HEK293 (cell line): ENCODE data around the gene SYNJ2.

Source experiments
- CTCF ChIA-PET: fragments of 350-600 bp; formaldehyde crosslinking; extraction: SDS; loops from one replicate; lab custom pipeline; 2021; ENCODE audit warnings: antibody characterized with exemption; lab: Yijun Ruan, JAX
- POLR2A ChIA-PET: fragments of 300-600 bp; formaldehyde crosslinking; extraction: SDS; loops from one replicate; lab custom pipeline; 2020; ENCODE audit warnings: antibody characterized with exemption, inconsistent platforms; lab: Yijun Ruan, JAX
- H3K27ac ChIP-seq: fragments of 200-500 bp; sonication (Bioruptor generic); 2 replicates; pipeline ENCODE4 v1.5.1; 2014; ENCODE audit warnings: low read depth, low read length, control low read depth, inconsistent platforms; ENCODE audit errors: extremely low read depth
- H3K36me3 ChIP-seq, 2 experiments: fragments of 200-500 bp in 1 of 2; sonication (Bioruptor generic) in 1 of 2; 1 replicate in 1 of 2; 2 replicates in 1 of 2; pipeline ENCODE4 v1.5.1; 2014 to 2017; ENCODE audit warnings: inconsistent platforms in 2 of 2, low read length in 2 of 2; ENCODE audit not compliant: control insufficient read depth in 2 of 2, insufficient read depth in 1 of 2
- H3K4me1 ChIP-seq: fragments of 200-500 bp; sonication (Bioruptor generic); 2 replicates; pipeline ENCODE4 v1.5.1; 2014; ENCODE audit warnings: mild to moderate bottlenecking, low read length, inconsistent platforms; ENCODE audit not compliant: control insufficient read depth, insufficient read depth
- H3K4me3 ChIP-seq: 2 replicates; pipeline ENCODE4 v1.5.1; 2011; ENCODE audit warnings: low read depth, mild to moderate bottlenecking, control low read depth, low read length, moderate library complexity
- H3K9me3 ChIP-seq: fragments of 200-500 bp; sonication (Bioruptor generic); 2 replicates; pipeline ENCODE4 v1.5.1; 2014; ENCODE audit warnings: low read depth, low read length, inconsistent platforms; ENCODE audit not compliant: control insufficient read depth, insufficient read depth
- GLI4 ChIP-seq: fragments of 450-650 bp; formaldehyde crosslinking; IDR thresholded peaks from 2 replicates; pipeline ENCODE4 v1.5.1; 2016; ENCODE audit warnings: missing biosample characterization, missing genetic modification characterization
- IKZF3 ChIP-seq: fragments of 450-650 bp; IDR thresholded peaks from 2 replicates; pipeline ENCODE4 v1.5.0; 2018; ENCODE audit warnings: missing biosample characterization, mild to moderate bottlenecking, missing genetic modification characterization, moderate library complexity
- REST ChIP-seq: fragments of 450-650 bp; formaldehyde crosslinking; IDR thresholded peaks from 2 replicates; pipeline ENCODE4 v1.5.1; 2016; ENCODE audit warnings: missing biosample characterization, missing genetic modification characterization
- ZFHX2 ChIP-seq: fragments of 450-650 bp; formaldehyde crosslinking; conservative IDR thresholded peaks from 2 replicates; pipeline ENCODE4 v1.5.1; 2016; ENCODE audit warnings: missing biosample characterization, missing genetic modification characterization
- ZFP37 ChIP-seq: fragments of 450-650 bp; formaldehyde crosslinking; IDR thresholded peaks from 2 replicates; pipeline ENCODE4 v1.5.1; 2016; ENCODE audit warnings: missing biosample characterization, missing genetic modification characterization
- ZNF114 ChIP-seq: fragments of 450-650 bp; formaldehyde crosslinking; IDR thresholded peaks from 2 replicates; pipeline ENCODE4 v1.5.0; 2017; ENCODE audit warnings: missing biosample characterization, missing genetic modification characterization
- ZNF202 ChIP-seq: fragments of 450-650 bp; formaldehyde crosslinking; IDR thresholded peaks from 2 replicates; pipeline ENCODE4 v1.5.1; 2016; ENCODE audit warnings: missing biosample characterization, missing genetic modification characterization, borderline replicate concordance
- ZNF23 ChIP-seq: fragments of 450-650 bp; formaldehyde crosslinking; IDR thresholded peaks from 2 replicates; pipeline ENCODE4 v1.5.1; 2016; ENCODE audit warnings: missing biosample characterization, missing genetic modification characterization, borderline replicate concordance
- ZNF335 ChIP-seq: fragments of 450-650 bp; formaldehyde crosslinking; conservative IDR thresholded peaks from 2 replicates; pipeline ENCODE4 v1.5.1; 2016; ENCODE audit warnings: missing biosample characterization, missing genetic modification characterization
- ZNF350 ChIP-seq: fragments of 450-650 bp; formaldehyde crosslinking; IDR thresholded peaks from 2 replicates; pipeline ENCODE4 v1.5.0; 2017; ENCODE audit warnings: missing biosample characterization, mild to moderate bottlenecking, missing genetic modification characterization
- ZNF513 ChIP-seq: fragments of 450-650 bp; IDR thresholded peaks from 2 replicates; pipeline ENCODE4 v1.5.1; 2018; ENCODE audit warnings: missing biosample characterization, missing genetic modification characterization
- ZNF518A ChIP-seq: fragments of 450-650 bp; formaldehyde crosslinking; conservative IDR thresholded peaks from 2 replicates; pipeline ENCODE4 v1.5.1; 2016; ENCODE audit warnings: low read depth, missing biosample characterization, missing genetic modification characterization
- ZNF555 ChIP-seq: fragments of 450-650 bp; formaldehyde crosslinking; conservative IDR thresholded peaks from 2 replicates; pipeline ENCODE4 v1.5.1; 2017; ENCODE audit warnings: missing biosample characterization, mild to moderate bottlenecking, missing genetic modification characterization, inconsistent platforms
- ZNF670 ChIP-seq: fragments of 450-650 bp; formaldehyde crosslinking; IDR thresholded peaks from 2 replicates; pipeline ENCODE4 v1.5.1; 2016; ENCODE audit warnings: missing biosample characterization, missing genetic modification characterization, low read depth
- ZNF768 ChIP-seq: fragments of 450-650 bp; formaldehyde crosslinking; IDR thresholded peaks from 2 replicates; pipeline ENCODE4 v1.5.1; 2018; ENCODE audit warnings: missing biosample characterization, mild to moderate bottlenecking, missing genetic modification characterization
- ZNF791 ChIP-seq: fragments of 450-650 bp; formaldehyde crosslinking; IDR thresholded peaks from 2 replicates; pipeline ENCODE4 v1.5.1; 2016; ENCODE audit warnings: missing biosample characterization, missing genetic modification characterization
- ZNF830 ChIP-seq: fragments of 450-650 bp; IDR thresholded peaks from 2 replicates; pipeline ENCODE4 v1.5.0; 2018; ENCODE audit warnings: missing biosample characterization, missing genetic modification characterization, low read depth, mild to moderate bottlenecking, moderate library complexity
- ZSCAN18 ChIP-seq: fragments of 450-650 bp; formaldehyde crosslinking; IDR thresholded peaks from 2 replicates; pipeline ENCODE4 v1.5.1; 2016; ENCODE audit warnings: missing biosample characterization, missing genetic modification characterization

Gene SYNJ2

GRCh38 chr6:157935786-157936185, 45.9 kb upstream of the SYNJ2 start:
- Histone ChIP-seq H3K27ac (no peak overlapping the region), H3K36me3 (peaks cover 28 to 90% of the 10 kb centered on the region in 2 experiments), H3K4me3 (no peak overlapping the region), H3K9me3 (no peaks in the 10 kb centered on the region), H3K4me1 (no peaks in the 10 kb centered on the region)
- POLR2A ChIA-PET = no interaction called here
- CTCF ChIA-PET = no interaction called here
- TF ChIP-seq ZNF350 (tag by site-specific recombination) (no peak), ZNF114 (tag by site-specific recombination) (no peak), ZFP37 (tag by site-specific recombination) (no peak), ZSCAN18 (tag by site-specific recombination) (no peak), ZNF202 (tag by site-specific recombination) (no peak)

GRCh38 chr6:157937318-157937717, 44.3 kb upstream of the SYNJ2 start:
- ChIA-PET CTCF (interaction anchor here (0.7 to 1.5 kb wide), 5 partner anchors 9 to 1499 kb away, joined by 3 to 4 read pairs (median 3); no protein-coding TSS in a partner anchor), POLR2A (no interaction called here)
- Histone ChIP-seq H3K9me3 (no peaks in the 10 kb centered on the region), H3K27ac (no peak overlapping the region), H3K4me3 (no peak overlapping the region), H3K4me1 (no peaks in the 10 kb centered on the region), H3K36me3 (peaks cover 23 to 90% of the 10 kb centered on the region in 2 experiments)
- TF ChIP-seq REST (tag by site-specific recombination) (no peak), ZNF670 (no peak), ZNF23 (tag by site-specific recombination) (no peak), ZFHX2 (tag by site-specific recombination) (no peak), ZNF350 (tag by site-specific recombination) (no peak), IKZF3 (tag by site-specific recombination) (no peak), ZNF555 (tag by site-specific recombination) (no peak), ZNF791 (tag by site-specific recombination) (no peak), ZNF335 (tag by site-specific recombination) (no peak), ZNF768 (no peak)

GRCh38 chr6:157937916-157938315, 43.7 kb upstream of the SYNJ2 start:
- no peaks in the 10 kb centered on the region for H3K4me1 ChIP-seq
- no peak for TF ChIP-seq GLI4 (tag by site-specific recombination)
- TF ChIP-seq ZNF830 (tag by site-specific recombination) = no peak
- no peak for TF ChIP-seq ZNF513
- TF ChIP-seq ZNF518A (tag by site-specific recombination) = no peak

More at GRCh38 chr6:157937916-157938315, 43.7 kb upstream of the SYNJ2 start:
- Histone ChIP-seq H3K36me3 (peaks cover 18 to 89% of the 10 kb centered on the region in 2 experiments), H3K9me3 (no peaks in the 10 kb centered on the region), H3K27ac (no peak overlapping the region), H3K4me3 (no peak overlapping the region)
- ChIA-PET CTCF (interaction anchor here (0.6 to 1.5 kb wide), 3 partner anchors 14 to 447 kb away, joined by 3 read pairs; no protein-coding TSS in a partner anchor), POLR2A (no interaction called here)
